Measurements from ENCODE around the gene ANKRD44.

Gene ANKRD44

DNA sequence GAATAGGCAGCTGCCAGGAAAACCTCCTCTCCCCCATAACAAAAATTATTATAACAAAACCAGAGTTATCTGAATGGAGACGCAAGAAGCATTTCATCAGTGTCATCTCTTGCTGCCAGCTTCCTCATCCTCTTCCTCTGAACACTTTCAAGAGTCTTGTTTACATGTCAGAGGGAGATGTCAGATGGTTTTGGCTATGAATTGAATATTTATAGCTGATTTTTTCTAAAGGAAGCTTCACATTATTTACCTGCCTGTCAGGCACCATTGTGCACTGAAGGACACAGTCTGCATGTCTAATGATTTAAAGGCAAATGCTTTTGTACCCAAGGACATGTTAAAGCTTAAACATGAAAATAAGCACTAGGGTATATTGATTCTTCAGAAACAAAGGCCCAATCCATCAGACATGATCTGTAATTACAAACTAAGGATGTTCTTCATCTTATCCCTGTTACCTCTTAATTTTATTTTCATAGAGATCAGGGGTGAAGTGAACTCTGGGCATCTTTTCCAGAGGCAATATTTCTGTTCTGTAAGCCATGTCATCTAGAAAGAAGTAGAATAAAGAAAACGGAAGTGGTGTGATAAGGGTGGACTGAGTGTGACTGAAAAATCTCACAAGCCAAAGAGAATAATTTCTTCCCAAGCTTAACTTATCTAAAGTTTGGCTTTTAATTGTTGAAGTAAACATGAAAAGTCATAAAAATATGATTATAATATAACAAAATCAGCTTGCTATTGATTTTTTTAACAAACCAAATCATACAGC, 168.7 kb downstream of the ANKRD44 start:
- no peak overlapping the region for H3K27ac ChIP-seq (ENCODE audit: low read depth, low read length)
- H3K9ac ChIP-seq (ENCODE audit: low read depth, low read length): no peak overlapping the region
- H3K4me3 ChIP-seq (ENCODE audit: low read depth, low read length): no peak overlapping the region
- no peaks in the 10 kb centered on the region for H3K36me3 ChIP-seq (ENCODE audit: control insufficient read depth, insufficient read depth, low read length)
- no peaks in the 10 kb centered on the region for H3K27me3 ChIP-seq (ENCODE audit: control insufficient read depth, insufficient read depth, low read length)
- H3K9me3 ChIP-seq (ENCODE audit: control insufficient read depth, insufficient read depth, low read length): no peaks in the 10 kb centered on the region
- no peaks in the 10 kb centered on the region; the same call in 1 of the 2 replicates for H3K4me1 ChIP-seq (ENCODE audit: control insufficient read depth, insufficient read depth, low read length)

- H3K4me3 ChIP-seq (ENCODE audit: low read depth, low read length): no peak overlapping the region
- H3K4me1 ChIP-seq (ENCODE audit: control insufficient read depth, insufficient read depth, low read length): no peaks in the 10 kb centered on the region; the same call in 1 of the 2 replicates
- H3K27ac ChIP-seq (ENCODE audit: low read depth, low read length): no peak overlapping the region
- no peaks in the 10 kb centered on the region for H3K36me3 ChIP-seq (ENCODE audit: control insufficient read depth, insufficient read depth, low read length)
- no peak overlapping the region for H3K9ac ChIP-seq (ENCODE audit: low read depth, low read length)
- no peaks in the 10 kb centered on the region for H3K9me3 ChIP-seq (ENCODE audit: control insufficient read depth, insufficient read depth, low read length)
- H3K27me3 ChIP-seq (ENCODE audit: control insufficient read depth, insufficient read depth, low read length): no peaks in the 10 kb centered on the region
These were observed 170.5 kb downstream of the ANKRD44 start for GRCh38 chr2:197140045-197140444.

GRCh38 chr2:197138506-197138905, 172.1 kb downstream of the ANKRD44 start:
- H3K9ac ChIP-seq (ENCODE audit: low read depth, low read length): no peak overlapping the region
- no peak overlapping the region for H3K27ac ChIP-seq (ENCODE audit: low read depth, low read length)
- no peaks in the 10 kb centered on the region for H3K9me3 ChIP-seq (ENCODE audit: control insufficient read depth, insufficient read depth, low read length)
- H3K4me3 ChIP-seq (ENCODE audit: low read depth, low read length): no peak overlapping the region
- H3K4me1 ChIP-seq (ENCODE audit: control insufficient read depth, insufficient read depth, low read length): no peaks in the 10 kb centered on the region; the same call in 1 of the 2 replicates
- H3K27me3 ChIP-seq (ENCODE audit: control insufficient read depth, insufficient read depth, low read length): no peaks in the 10 kb centered on the region
- H3K36me3 ChIP-seq (ENCODE audit: control insufficient read depth, insufficient read depth, low read length): no peaks in the 10 kb centered on the region

DNA sequence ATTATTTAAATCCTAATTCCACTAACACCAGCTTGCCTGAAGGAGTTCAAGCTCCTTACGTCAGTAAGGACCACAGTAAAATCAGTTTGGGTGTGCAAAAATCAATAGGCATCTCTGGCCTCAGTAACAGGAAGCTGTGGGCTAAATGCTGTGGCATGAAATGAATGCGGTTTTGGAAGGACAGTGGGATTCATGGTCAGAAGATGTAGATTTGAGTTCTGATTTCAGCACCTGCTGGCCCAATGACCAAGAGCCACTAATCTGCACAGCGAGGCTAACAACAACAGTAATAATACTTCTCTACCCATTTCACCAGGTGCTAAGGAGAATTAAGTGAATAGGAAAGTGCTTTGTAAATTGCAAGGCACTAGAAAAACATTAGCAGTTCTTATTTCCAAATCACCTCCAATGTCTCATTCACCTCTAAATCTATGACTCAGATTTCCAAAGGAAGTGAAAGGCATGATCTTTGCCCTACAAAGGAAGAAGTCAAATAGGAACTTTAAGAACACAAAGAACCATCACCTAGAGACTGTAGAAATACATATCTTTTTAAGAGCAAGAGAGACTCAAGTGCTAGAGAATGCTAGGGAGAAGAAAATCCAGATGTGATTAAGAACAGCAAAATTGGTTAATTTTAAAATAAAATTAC, 172.6 kb downstream of the ANKRD44 start:
- Histone ChIP-seq H3K36me3 (ENCODE audit: control insufficient read depth, insufficient read depth, low read length) (no peaks in the 10 kb centered on the region), H3K27ac (ENCODE audit: low read depth, low read length) (no peak overlapping the region), H3K9me3 (ENCODE audit: control insufficient read depth, insufficient read depth, low read length) (no peaks in the 10 kb centered on the region), H3K9ac (ENCODE audit: low read depth, low read length) (no peak overlapping the region), H3K4me3 (ENCODE audit: low read depth, low read length) (no peak overlapping the region), H3K27me3 (ENCODE audit: control insufficient read depth, insufficient read depth, low read length) (no peaks in the 10 kb centered on the region), H3K4me1 (ENCODE audit: control insufficient read depth, insufficient read depth, low read length) (no peaks in the 10 kb centered on the region; the same call in 1 of the 2 replicates)

- H3K27ac ChIP-seq (ENCODE audit: low read depth, low read length): no peak overlapping the region
- H3K4me1 ChIP-seq (ENCODE audit: control insufficient read depth, insufficient read depth, low read length): no peaks in the 10 kb centered on the region; the same call in 1 of the 2 replicates
- H3K9me3 ChIP-seq (ENCODE audit: control insufficient read depth, insufficient read depth, low read length): no peaks in the 10 kb centered on the region
- no peaks in the 10 kb centered on the region for H3K27me3 ChIP-seq (ENCODE audit: control insufficient read depth, insufficient read depth, low read length)
- no peak overlapping the region for H3K9ac ChIP-seq (ENCODE audit: low read depth, low read length)
- no peaks in the 10 kb centered on the region for H3K36me3 ChIP-seq (ENCODE audit: control insufficient read depth, insufficient read depth, low read length)
- no peak overlapping the region for H3K4me3 ChIP-seq (ENCODE audit: low read depth, low read length)
These were observed 173.3 kb downstream of the ANKRD44 start for GRCh38 chr2:197137231-197137630.

DNA sequence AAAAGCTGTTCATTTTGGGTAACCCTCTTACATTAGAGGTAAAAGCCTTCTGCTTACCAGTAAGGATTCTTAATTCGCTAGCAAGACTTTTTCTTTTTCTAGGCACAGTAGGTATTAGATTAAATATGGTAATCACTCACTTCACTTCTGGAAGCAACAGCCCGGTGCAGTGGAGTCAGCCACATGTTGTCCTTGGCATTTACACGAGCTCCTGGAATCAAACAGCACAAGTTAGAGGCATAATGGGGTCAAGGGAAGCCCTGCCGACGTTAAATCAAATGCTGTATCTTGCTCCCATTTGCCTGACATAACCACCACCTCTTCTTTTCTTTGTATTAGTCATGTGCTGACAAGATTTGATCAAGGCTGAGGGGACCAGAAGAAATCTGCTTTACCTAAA, 174.1 kb downstream of the ANKRD44 start:
- Histone ChIP-seq H3K27me3 (ENCODE audit: control insufficient read depth, insufficient read depth, low read length) (no peaks in the 10 kb centered on the region), H3K9ac (ENCODE audit: low read depth, low read length) (no peak overlapping the region), H3K4me3 (ENCODE audit: low read depth, low read length) (no peak overlapping the region), H3K9me3 (ENCODE audit: control insufficient read depth, insufficient read depth, low read length) (no peaks in the 10 kb centered on the region), H3K4me1 (ENCODE audit: control insufficient read depth, insufficient read depth, low read length) (no peaks in the 10 kb centered on the region; the same call in 1 of the 2 replicates), H3K27ac (ENCODE audit: low read depth, low read length) (no peak overlapping the region), H3K36me3 (ENCODE audit: control insufficient read depth, insufficient read depth, low read length) (no peaks in the 10 kb centered on the region)

DNA sequence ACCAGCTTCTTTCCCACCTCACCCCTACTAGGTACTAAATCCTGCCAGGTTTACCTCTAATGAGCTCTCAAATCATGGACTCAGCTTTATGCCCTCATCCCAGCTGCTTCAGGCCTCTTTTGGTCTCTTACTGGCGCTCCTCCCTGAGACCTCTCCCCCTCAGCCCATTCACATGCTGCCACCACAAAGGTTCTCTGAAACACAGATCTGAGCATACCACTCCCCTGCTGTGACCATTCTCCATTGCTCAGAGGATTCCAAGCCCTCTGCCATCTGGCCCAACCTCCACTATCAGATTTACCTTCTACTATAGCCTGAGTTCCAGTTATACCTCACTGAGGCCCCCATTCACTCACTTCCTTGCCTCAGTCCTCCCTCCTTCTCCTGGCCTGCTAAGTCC, 174.8 kb downstream of the ANKRD44 start:
- no peaks in the 10 kb centered on the region for H3K36me3 ChIP-seq (ENCODE audit: control insufficient read depth, insufficient read depth, low read length)
- no peaks in the 10 kb centered on the region for H3K9me3 ChIP-seq (ENCODE audit: control insufficient read depth, insufficient read depth, low read length)
- no peak overlapping the region for H3K4me3 ChIP-seq (ENCODE audit: low read depth, low read length)
- no peaks in the 10 kb centered on the region; the same call in 1 of the 2 replicates for H3K4me1 ChIP-seq (ENCODE audit: control insufficient read depth, insufficient read depth, low read length)
- H3K9ac ChIP-seq (ENCODE audit: low read depth, low read length): no peak overlapping the region
- H3K27me3 ChIP-seq (ENCODE audit: control insufficient read depth, insufficient read depth, low read length): no peaks in the 10 kb centered on the region
- no peak overlapping the region for H3K27ac ChIP-seq (ENCODE audit: low read depth, low read length)

GRCh38 chr2:197134206-197134605, 176.4 kb downstream of the ANKRD44 start:
- Histone ChIP-seq H3K9me3 (ENCODE audit: control insufficient read depth, insufficient read depth, low read length) (no peaks in the 10 kb centered on the region), H3K36me3 (ENCODE audit: control insufficient read depth, insufficient read depth, low read length) (no peaks in the 10 kb centered on the region), H3K27me3 (ENCODE audit: control insufficient read depth, insufficient read depth, low read length) (no peaks in the 10 kb centered on the region), H3K9ac (ENCODE audit: low read depth, low read length) (no peak overlapping the region), H3K4me1 (ENCODE audit: control insufficient read depth, insufficient read depth, low read length) (no peaks in the 10 kb centered on the region; the same call in 1 of the 2 replicates), H3K27ac (ENCODE audit: low read depth, low read length) (no peak overlapping the region), H3K4me3 (ENCODE audit: low read depth, low read length) (no peak overlapping the region)

DNA sequence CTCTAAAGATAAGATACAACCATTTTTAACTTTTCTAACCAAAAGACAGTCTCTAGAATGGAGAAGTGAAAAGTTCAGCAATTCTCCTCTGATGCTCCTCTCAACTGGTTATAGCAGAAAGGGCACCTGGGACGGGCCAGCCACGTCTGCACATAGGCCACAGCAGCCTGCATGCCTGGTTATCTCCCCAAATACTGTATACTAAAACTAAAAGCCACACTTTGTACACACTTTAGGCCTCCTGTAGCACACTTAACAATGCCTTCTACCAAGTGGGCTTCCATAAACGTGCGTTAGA, 179.1 kb downstream of the ANKRD44 start:
- Histone ChIP-seq H3K4me3 (ENCODE audit: low read depth, low read length) (no peak overlapping the region), H3K9ac (ENCODE audit: low read depth, low read length) (no peak overlapping the region), H3K27me3 (ENCODE audit: control insufficient read depth, insufficient read depth, low read length) (no peaks in the 10 kb centered on the region), H3K27ac (ENCODE audit: low read depth, low read length) (no peak overlapping the region), H3K4me1 (ENCODE audit: control insufficient read depth, insufficient read depth, low read length) (no peaks in the 10 kb centered on the region), H3K36me3 (ENCODE audit: control insufficient read depth, insufficient read depth, low read length) (no peaks in the 10 kb centered on the region), H3K9me3 (ENCODE audit: control insufficient read depth, insufficient read depth, low read length) (no peaks in the 10 kb centered on the region)

DNA sequence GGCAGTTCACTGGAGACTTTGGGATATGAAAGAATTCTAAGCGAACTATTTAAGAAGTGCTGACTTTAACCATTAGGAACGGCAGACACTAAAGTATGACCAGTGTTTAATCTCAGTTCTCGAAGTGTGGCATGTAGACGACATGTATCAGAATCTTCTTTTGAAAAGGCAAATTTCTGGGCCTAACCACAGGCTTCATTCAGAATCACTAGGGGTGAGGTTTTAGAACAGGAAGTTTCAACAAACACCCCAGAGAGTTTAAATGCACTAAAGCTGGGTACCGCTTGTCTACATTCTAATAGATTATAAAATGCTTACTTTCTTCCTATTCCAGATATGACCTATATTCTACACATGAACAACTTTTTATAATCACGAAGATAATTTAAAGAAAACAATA, 180.3 kb downstream of the ANKRD44 start:
- Histone ChIP-seq H3K27ac (ENCODE audit: low read depth, low read length) (no peak overlapping the region), H3K27me3 (ENCODE audit: control insufficient read depth, insufficient read depth, low read length) (no peaks in the 10 kb centered on the region), H3K4me3 (ENCODE audit: low read depth, low read length) (no peak overlapping the region), H3K4me1 (ENCODE audit: control insufficient read depth, insufficient read depth, low read length) (no peaks in the 10 kb centered on the region), H3K36me3 (ENCODE audit: control insufficient read depth, insufficient read depth, low read length) (no peaks in the 10 kb centered on the region), H3K9me3 (ENCODE audit: control insufficient read depth, insufficient read depth, low read length) (no peaks in the 10 kb centered on the region), H3K9ac (ENCODE audit: low read depth, low read length) (no peak overlapping the region)

DNA sequence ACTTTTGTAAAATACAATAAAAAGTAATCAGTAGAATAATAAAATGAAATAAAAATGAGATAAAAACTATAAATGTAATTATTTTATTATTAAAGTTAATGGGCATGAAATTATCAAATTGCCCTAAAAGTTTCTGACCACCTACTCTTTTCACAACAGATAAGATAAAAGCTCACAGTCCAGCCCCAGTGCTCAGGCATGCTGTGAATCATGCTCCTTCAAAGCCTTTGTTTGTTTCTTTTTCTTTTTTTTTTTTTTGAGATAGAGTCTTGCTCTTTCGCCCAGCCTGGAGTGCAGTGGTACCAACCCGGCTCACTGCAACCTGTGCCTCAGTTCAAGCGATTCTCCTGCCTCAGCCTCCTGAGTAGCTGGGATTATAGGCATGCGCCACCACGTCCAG, 181.7 kb downstream of the ANKRD44 start:
- H3K9ac ChIP-seq (ENCODE audit: low read depth, low read length): no peak overlapping the region
- H3K4me1 ChIP-seq (ENCODE audit: control insufficient read depth, insufficient read depth, low read length): no peaks in the 10 kb centered on the region
- H3K27me3 ChIP-seq (ENCODE audit: control insufficient read depth, insufficient read depth, low read length): no peaks in the 10 kb centered on the region
- no peak overlapping the region for H3K4me3 ChIP-seq (ENCODE audit: low read depth, low read length)
- no peaks in the 10 kb centered on the region for H3K9me3 ChIP-seq (ENCODE audit: control insufficient read depth, insufficient read depth, low read length)
- H3K36me3 ChIP-seq (ENCODE audit: control insufficient read depth, insufficient read depth, low read length): no peaks in the 10 kb centered on the region
- no peak overlapping the region for H3K27ac ChIP-seq (ENCODE audit: low read depth, low read length)
